GM19043 (cell line): ENCODE results near the gene ELK1.
"Not testable (repeated sequence)": the region's sequence is repeated elsewhere in the genome, so short reads cannot be mapped to it uniquely, and the experiment has no call there.

ENCODE experiments used
- ATAC-seq: cut with Tn5 transposase; IDR thresholded peaks from one replicate; pipeline ENCODE4 v1.9.1; 2021; ENCODE audit warnings: low read depth; ENCODE audit not compliant: unreplicated experiment

ELK1 gene

GRCh38 chrX:47650164-47651042 lies at the start of gene ELK1:
Gene ELK1, minus strand, starts transcription at chrX:47650563. Its CDS starts 9,122 bp downstream, at chrX:47641441.
- ATAC-seq = peak; percentile 88

- ATAC-seq = no peak
Measured at GRCh38 chrX:47697181-47697580, 46.8 kb upstream of the ELK1 start.

- ATAC-seq = no peak
Measured at GRCh38 chrX:47690175-47690574, 39.8 kb upstream of the ELK1 start.

GRCh38 chrX:47687263-47687662 lies 36.9 kb upstream of the ELK1 start:
- ATAC-seq = no peak

- no peak for ATAC-seq
Measured at GRCh38 chrX:47683829-47684205, 33.5 kb upstream of the ELK1 start.

- no peak for ATAC-seq
Measured at GRCh38 chrX:47683184-47683828, 32.9 kb upstream of the ELK1 start.

GRCh38 chrX:47675959-47676859 lies 25.8 kb upstream of the ELK1 start:
- ATAC-seq = not testable (repeated sequence)

GRCh38 chrX:47674776-47675175 lies 24.4 kb upstream of the ELK1 start:
- ATAC-seq = no peak

GRCh38 chrX:47665797-47666196 lies 15.4 kb upstream of the ELK1 start:
- ATAC-seq = not testable (repeated sequence)

GRCh38 chrX:47664737-47665136 lies 14.4 kb upstream of the ELK1 start:
- ATAC-seq = no peak

- ATAC-seq = no peak
Measured at GRCh38 chrX:47662144-47662657, 11.8 kb upstream of the ELK1 start.

GRCh38 chrX:47661539-47661938 lies 11.2 kb upstream of the ELK1 start:
- no peak for ATAC-seq

- no peak for ATAC-seq
Measured at GRCh38 chrX:47659421-47659726, 9.0 kb upstream of the ELK1 start.

- ATAC-seq = peak; percentile 86
Measured at GRCh38 chrX:47658684-47659420, 8.5 kb upstream of the ELK1 start, which contains the start of gene UXT. Gene UXT, minus strand, starts transcription at chrX:47659180. Its CDS starts 253 bp downstream, at chrX:47658927.

GRCh38 chrX:47658301-47658683 lies 7.9 kb upstream of the ELK1 start:
- no peak for ATAC-seq

- ATAC-seq = no peak
Measured at GRCh38 chrX:47651043-47651905, 911 bp upstream of the ELK1 start.

GRCh38 chrX:47649781-47650163 lies 591 bp downstream of the ELK1 start:
- no peak for ATAC-seq

GRCh38 chrX:47649271-47649670 lies 1.1 kb downstream of the ELK1 start:
- ATAC-seq = no peak

- ATAC-seq = no peak
Measured at GRCh38 chrX:47648376-47648775, 2.0 kb downstream of the ELK1 start.
